NCI-H510A treated with DMSO at 0.1 percent for 48 hours (cell line): ENCODE results near the gene UBAC2.
A peak's percentile ranks its signal among the peaks of the same experiment; 100 is the strongest.
"Not testable (repeated sequence)": the region's sequence is repeated elsewhere in the genome, so short reads cannot be mapped to it uniquely, and the experiment has no call there.

Experiments
- DNase-seq: peaks from one replicate; lab custom pipeline; 2025; lab: John Stamatoyannopoulos, UW

The UBAC2 gene

GRCh38 chr13:99393391-99393790, 192.7 kb downstream of the UBAC2 start:
- DNase-seq = not testable (repeated sequence)

GRCh38 chr13:99393791-99394735, 193.4 kb downstream of the UBAC2 start:
- DNase-seq = no peak

- no peak for DNase-seq
Observed at GRCh38 chr13:99395436-99395835, 194.8 kb downstream of the UBAC2 start.

GRCh38 chr13:99396446-99396845, 195.8 kb downstream of the UBAC2 start:
- no peak for DNase-seq

- no peak for DNase-seq
Observed at GRCh38 chr13:99398071-99398470, 197.4 kb downstream of the UBAC2 start.

GRCh38 chr13:99398916-99399622, 198.4 kb downstream of the UBAC2 start:
- no peak for DNase-seq

GRCh38 chr13:99399623-99399974, 198.9 kb downstream of the UBAC2 start:
- no peak for DNase-seq

- DNase-seq = no peak
Observed at GRCh38 chr13:99403458-99403971, 202.9 kb downstream of the UBAC2 start.

GRCh38 chr13:99404005-99404755, 203.5 kb downstream of the UBAC2 start:
- peak; percentile 21 for DNase-seq

- no peak for DNase-seq
Observed at GRCh38 chr13:99405966-99406365, 205.3 kb downstream of the UBAC2 start.

- no peak for DNase-seq
Observed at GRCh38 chr13:99406799-99407201, 206.1 kb downstream of the UBAC2 start.

GRCh38 chr13:99407906-99408702, 207.4 kb downstream of the UBAC2 start:
- no peak for DNase-seq

- no peak for DNase-seq
Observed at GRCh38 chr13:99408703-99409000, 208.0 kb downstream of the UBAC2 start.

GRCh38 chr13:99409461-99410083, 208.9 kb downstream of the UBAC2 start:
- not testable (repeated sequence) for DNase-seq

GRCh38 chr13:99410646-99411475, 210.2 kb downstream of the UBAC2 start:
- DNase-seq = not testable (repeated sequence)

- DNase-seq = no peak
Observed at GRCh38 chr13:99412856-99413255, 212.2 kb downstream of the UBAC2 start.

- no peak for DNase-seq
Observed at GRCh38 chr13:99414048-99414995, 213.7 kb downstream of the UBAC2 start.

- DNase-seq = no peak
Observed at GRCh38 chr13:99415014-99415650, 214.5 kb downstream of the UBAC2 start.
